HepG2 (cell line): ENCODE results near the gene FAM184B. TPM values are rescaled to one million over a fixed set of nuclear protein-coding genes. Genes with fewer than 3 reads are reported as not detected.
A peak's percentile ranks its signal among the peaks of the same experiment; 100 is the strongest.

Experiments
- ATAC-seq: fragments of 200-7000 bp; cut with Tn5 transposase; 3 replicates; pipeline ENCODE4 v1.9.1; 2020; ENCODE audit warnings: mild to moderate bottlenecking, moderate library complexity
- BruUV-seq: library from RNA; stranded (reverse); fragments of 400-500 nt; replicated peaks from 2 replicates; lab custom pipeline; 2021; lab: Mats Ljungman, UMichigan
- CTCF ChIA-PET: fragments of 300-600 bp; formaldehyde crosslinking; extraction: SDS; loops from one replicate; lab custom pipeline; 2021; ENCODE audit warnings: low total read pairs, inconsistent platforms, low intra/inter-chr PET ratio; lab: Yijun Ruan, JAX
- POLR2A ChIA-PET: fragments of 350-600 bp; sonication (Branson Sonifier 250); formaldehyde crosslinking; loops from one replicate; lab custom pipeline; 2020; ENCODE audit warnings: antibody characterized with exemption, inconsistent platforms; lab: Yijun Ruan, JAX
- DNase-seq: peaks from one replicate; pipeline ENCODE4 v3.0.0-alpha.2; 2015; ENCODE audit warnings: low spot score
- FAIRE-seq: peaks from 3 replicates; lab custom pipeline; 2011; peaks lifted over from hg19 to GRCh38; lab: Jason Lieb, UNC
- H2AFZ ChIP-seq: one replicate; pipeline ENCODE4 v1.6.1; 2011; ENCODE audit warnings: low read length, inconsistent platforms
- H3K27ac ChIP-seq: fragments of 300-600 bp; 3 replicates; pipeline ENCODE4 v1.8.0; 2011; ENCODE audit warnings: mixed run types, mild to moderate bottlenecking, mixed read lengths, low read length, inconsistent platforms; ENCODE audit not compliant: insufficient read depth; ENCODE audit errors: extremely low read length
- H3K27me3 ChIP-seq, 2 experiments: fragments of 200-600 bp in 1 of 2; 2 replicates in 1 of 2; 3 replicates in 1 of 2; pipeline versions ENCODE4 v1.6.0 to v1.8.0; 2011; ENCODE audit warnings: low read length in 2 of 2, mild to moderate bottlenecking in 2 of 2, moderate library complexity in 2 of 2, inconsistent platforms in 1 of 2; ENCODE audit not compliant: insufficient read depth in 2 of 2, control insufficient read depth in 1 of 2
- H3K36me3 ChIP-seq, 2 experiments: fragments of 200-600 bp in 1 of 2; replicated peaks in 1 of 2; 2 replicates in 1 of 2; 3 replicates in 1 of 2; pipeline versions ENCODE4 v1.5.1 to v1.8.0; 2011; ENCODE audit warnings: low read length in 2 of 2, inconsistent platforms in 1 of 2; ENCODE audit not compliant: insufficient read depth in 2 of 2, control insufficient read depth in 1 of 2
- H3K4me1 ChIP-seq: 2 replicates; pipeline ENCODE4 v1.5.1; 2012; ENCODE audit warnings: low read length, inconsistent platforms; ENCODE audit not compliant: insufficient read depth
- H3K4me2 ChIP-seq: 2 replicates; pipeline ENCODE4 v1.6.0; 2011; ENCODE audit warnings: low read depth, low read length, inconsistent platforms
- H3K4me3 ChIP-seq, 3 experiments: fragments of 200-600 bp in 1 of 3; sonication (generic), shearing (Covaris generic) in 1 of 3; replicated peaks in 1 of 3; 2 replicates each; pipeline ENCODE4 v1.5.1; 2011 to 2016; ENCODE audit warnings: low read length in 3 of 3, inconsistent platforms in 2 of 3, low read depth in 2 of 3, mild to moderate bottlenecking in 2 of 3, control low read depth in 1 of 3, mixed read lengths in 1 of 3; ENCODE audit not compliant: insufficient read depth in 1 of 3
- H3K79me2 ChIP-seq: one replicate; pipeline ENCODE4 v1.6.1; 2011; ENCODE audit warnings: low read length, inconsistent platforms; ENCODE audit not compliant: insufficient read depth
- H3K9ac ChIP-seq: 2 replicates; pipeline ENCODE4 v1.6.0; 2011; ENCODE audit warnings: mild to moderate bottlenecking, low read depth, low read length, inconsistent platforms; ENCODE audit not compliant: insufficient read depth
- H3K9me3 ChIP-seq: 2 replicates; pipeline ENCODE4 v1.5.1; 2012; ENCODE audit warnings: mild to moderate bottlenecking, low read length
- H4K20me1 ChIP-seq: 2 replicates; pipeline ENCODE4 v1.6.0; 2011; ENCODE audit warnings: inconsistent platforms, mild to moderate bottlenecking, low read length, moderate library complexity; ENCODE audit not compliant: insufficient read depth
- AHR ChIP-seq: IDR thresholded peaks from 2 replicates; pipeline ENCODE4 v1.6.1; 2018; ENCODE audit warnings: missing genetic modification reagents, missing compliant biosample characterization
- FOXK2 ChIP-seq: fragments of 450-650 bp; IDR thresholded peaks from 2 replicates; pipeline ENCODE4 v1.6.1; 2016
- MAFK ChIP-seq, 2 experiments: IDR thresholded peaks in 1 of 2; conservative IDR thresholded peaks in 1 of 2; 2 replicates each; pipeline ENCODE4 v1.6.1; 2011; ENCODE audit warnings: improper control_type of control experiment in 2 of 2, low read length in 2 of 2
- MNT ChIP-seq: fragments of 450-650 bp; IDR thresholded peaks from 2 replicates; pipeline ENCODE4 v1.6.1; 2016
- SIN3B ChIP-seq: fragments of 150-350 bp; IDR thresholded peaks from 2 replicates; pipeline ENCODE4 v1.6.1; 2014; ENCODE audit warnings: low read length
- SMC3 ChIP-seq: IDR thresholded peaks from 2 replicates; pipeline ENCODE4 v1.6.1; 2011; ENCODE audit warnings: low read length, improper control_type of control experiment
- TEAD2 ChIP-seq: sonication (generic); formaldehyde crosslinking; IDR thresholded peaks from 2 replicates; pipeline ENCODE4 v1.9.0; 2021; ENCODE audit warnings: missing genetic modification reagents
- TSC22D2 ChIP-seq: sonication (generic); formaldehyde crosslinking; IDR thresholded peaks from 2 replicates; pipeline ENCODE4 v1.5.1; 2020; ENCODE audit warnings: missing genetic modification reagents, mild to moderate bottlenecking, borderline replicate concordance
- ZNF292 ChIP-seq: sonication (generic); formaldehyde crosslinking; IDR thresholded peaks from 2 replicates; pipeline ENCODE4 v1.8.1; 2022; ENCODE audit warnings: mild to moderate bottlenecking, low read depth, missing genetic modification reagents, borderline replicate concordance
- ZNF556 ChIP-seq: sonication (generic); formaldehyde crosslinking; IDR thresholded peaks from 2 replicates; pipeline ENCODE4 v1.4.0; 2020; ENCODE audit warnings: mild to moderate bottlenecking, missing genetic modification reagents, borderline replicate concordance
- ZNF7 ChIP-seq: IDR thresholded peaks from 2 replicates; pipeline ENCODE4 v1.6.1; 2016; ENCODE audit warnings: missing biosample characterization, missing genetic modification reagents
- ZNF768 ChIP-seq: sonication (generic); formaldehyde crosslinking; IDR thresholded peaks from 2 replicates; pipeline ENCODE4 v1.4.0; 2020; ENCODE audit warnings: missing genetic modification reagents
- WGBS: methylation state at CpG from one replicate; pipeline ENCODE4 v1.1.6; 2017; ENCODE audit warnings: low lambda C conversion rate; 5-methylcytosine and 5-hydroxymethylcytosine counted together
- in situ Hi-C: cut with HindIII; loops from 2 replicates; pipeline ENCODE4 v1.10.0; 2017; ENCODE audit warnings: low pct_unique_long_range_greater_than_20kb; ENCODE audit not compliant: extremely low pct_ligation_motif_present
- intact Hi-C: fragments of 100-400 bp; cut with micrococcal nuclease; formaldehyde crosslinking; loops from one replicate; pipeline ENCODE4 v1.10.0; 2022; ENCODE audit not compliant: unreplicated experiment
- polyA plus RNA-seq, 8 experiments: library from polyadenylated mRNA; depleted of rRNA in 3 of 8; stranded (reverse) in 7 of 8; unstranded in 1 of 8; fragments of >200 nt; fragmentation: Illumina TruSeq in 4 of 8; extraction: Trizol in 4 of 8; gene quantifications; 2 replicates each; pipeline versions ENCODE4 v1.2.1 to v1.2.3, GENCODE V29; 2011 to 2016; ENCODE audit warnings: low read depth in 4 of 8, missing spikeins in 1 of 8, mixed read lengths in 1 of 8; ENCODE audit not compliant: insufficient read depth in 1 of 8
- total RNA-seq, 5 experiments: library from RNA; depleted of rRNA; stranded (reverse); fragments of >200 nt; fragmentation: Illumina TruSeq; extraction: Trizol; gene quantifications; 2 replicates each; pipeline ENCODE4 v1.2.3, GENCODE V29; 2016; ENCODE audit warnings: low read depth in 1 of 5
- TF ChIP-seq, protein P1 (sequence below): sonication (generic); formaldehyde crosslinking; IDR thresholded peaks from 2 replicates; pipeline ENCODE4 v1.4.0; 2020; ENCODE audit warnings: mild to moderate bottlenecking, missing genetic modification reagents
- TF ChIP-seq, protein P2 (sequence below): sonication (generic); formaldehyde crosslinking; IDR thresholded peaks from 2 replicates; pipeline ENCODE4 v1.4.0; 2020; ENCODE audit warnings: missing genetic modification reagents

Gene FAM184B
- total and polyA plus RNA-seq, 2 of the 13 experiments (the other 11 are each of a cell fraction or from before 2014, with no cell fraction given): not detected

DNA sequence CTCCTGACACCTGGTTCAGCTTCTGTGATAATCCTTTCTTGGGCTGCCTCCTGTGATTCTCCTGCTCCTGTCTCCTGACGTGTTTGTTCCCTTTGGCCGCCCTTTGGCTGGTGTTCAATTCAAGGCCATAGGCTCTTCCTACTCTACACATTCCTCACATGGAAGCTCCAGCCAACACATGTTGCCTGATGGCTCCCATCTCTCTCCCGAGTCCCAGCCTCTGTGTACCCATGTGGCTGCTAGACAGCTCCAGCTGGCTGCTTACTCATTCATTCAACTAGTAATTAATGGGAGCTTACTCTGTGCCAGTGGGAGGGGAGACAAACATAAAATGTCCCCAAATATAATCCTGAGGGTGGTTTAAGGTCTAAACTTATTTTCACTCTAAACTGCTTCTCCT is 176.2 kb downstream of the FAM184B start:
- Histone ChIP-seq H3K9me3 (no peaks in the 10 kb centered on the region), H3K4me3 (no peak overlapping the region), H3K27me3 (no peaks in the 10 kb centered on the region), H2AFZ (no peak overlapping the region), H3K27ac (no peak overlapping the region), H3K36me3 (peaks cover 21 to 57% of the 10 kb centered on the region in 2 experiments), H3K9ac (no peak overlapping the region), H4K20me1 (no peaks in the 10 kb centered on the region), H3K4me2 (no peak overlapping the region), H3K4me1 (no peaks in the 10 kb centered on the region), H3K79me2 (no peaks in the 10 kb centered on the region)
- ATAC-seq (no peak), DNase-seq (no peak), FAIRE-seq (no peak)
- in situ Hi-C loops: no loop called here
- ChIA-PET CTCF (no interaction called here), POLR2A (no interaction called here)
- 92% methylated on average over 3 of the region's 3 CpGs for WGBS
- intact Hi-C loops: no loop called here
- no TSS peak for BruUV-seq
- no peak for TF ChIP-seq MAFK (conservative IDR thresholded peaks at IDR 0.05 in 1 of 2, IDR thresholded peaks at IDR 0.05 in 1 of 2; ENCODE audit: low read length in 2 of 2)
- TF ChIP-seq MNT: peak; percentile 32
- TF ChIP-seq AHR (CRISPR knock-in tag): no peak
- no peak for TF ChIP-seq ZNF556 (CRISPR knock-in tag)
- no peak for TF ChIP-seq ZNF292 (CRISPR knock-in tag)

DNA sequence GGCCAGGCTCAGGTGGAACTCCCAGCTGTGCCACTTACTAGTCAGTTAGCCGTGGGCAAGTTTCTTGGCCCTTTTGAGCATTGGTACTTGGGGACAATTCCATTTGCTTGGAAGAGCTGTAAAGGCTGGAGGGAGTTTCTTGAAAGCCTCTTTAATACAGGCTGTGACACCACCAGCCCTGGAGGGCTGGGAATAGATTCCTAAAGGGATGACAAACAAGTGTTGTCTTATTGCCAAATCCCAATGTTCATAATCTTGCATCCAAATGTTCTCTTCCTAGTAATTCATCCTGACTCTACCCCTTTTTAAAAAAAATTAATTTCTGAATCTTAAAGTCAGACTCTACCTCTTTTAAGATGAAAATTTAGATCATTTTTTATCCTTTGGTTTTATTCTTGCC is 181.6 kb downstream of the FAM184B start:
- Histone ChIP-seq H3K9ac (no peak overlapping the region), H3K27me3 (no peaks in the 10 kb centered on the region), H3K9me3 (no peaks in the 10 kb centered on the region), H3K36me3 (peaks cover 31 to 71% of the 10 kb centered on the region in 2 experiments), H3K4me3 (no peak overlapping the region), H3K79me2 (no peaks in the 10 kb centered on the region), H2AFZ (no peak overlapping the region), H3K4me1 (no peaks in the 10 kb centered on the region), H4K20me1 (no peaks in the 10 kb centered on the region), H3K4me2 (no peak overlapping the region), H3K27ac (no peak overlapping the region)
- DNase-seq (no peak), FAIRE-seq (no peak), ATAC-seq (no peak)
- ChIA-PET POLR2A (interaction anchor here (0.9 kb wide), 1 partner anchor 22 kb away, joined by 3 read pairs; no protein-coding TSS in a partner anchor), CTCF (no interaction called here)
- BruUV-seq: no TSS peak
- in situ Hi-C loops: no loop called here
- intact Hi-C loops: loop anchor here (5.0 kb wide), 1 partner anchor 207 kb away; no protein-coding TSS in a partner anchor
- WGBS: 88% methylated on average over 1 of the region's 1 CpG
- TF ChIP-seq SMC3 (no peak), SIN3B (no peak), ZNF7 (CRISPR knock-in tag) (no peak), TEAD2 (no peak), TSC22D2 (CRISPR knock-in tag) (no peak), ZNF768 (CRISPR knock-in tag) (no peak), FOXK2 (no peak)
- TF ChIP-seq, protein P1, sequence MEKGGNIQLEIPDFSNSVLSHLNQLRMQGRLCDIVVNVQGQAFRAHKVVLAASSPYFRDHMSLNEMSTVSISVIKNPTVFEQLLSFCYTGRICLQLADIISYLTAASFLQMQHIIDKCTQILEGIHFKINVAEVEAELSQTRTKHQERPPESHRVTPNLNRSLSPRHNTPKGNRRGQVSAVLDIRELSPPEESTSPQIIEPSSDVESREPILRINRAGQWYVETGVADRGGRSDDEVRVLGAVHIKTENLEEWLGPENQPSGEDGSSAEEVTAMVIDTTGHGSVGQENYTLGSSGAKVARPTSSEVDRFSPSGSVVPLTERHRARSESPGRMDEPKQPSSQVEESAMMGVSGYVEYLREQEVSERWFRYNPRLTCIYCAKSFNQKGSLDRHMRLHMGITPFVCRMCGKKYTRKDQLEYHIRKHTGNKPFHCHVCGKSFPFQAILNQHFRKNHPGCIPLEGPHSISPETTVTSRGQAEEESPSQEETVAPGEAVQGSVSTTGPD (CRISPR knock-in tag): no peak
- TF ChIP-seq, protein P2, sequence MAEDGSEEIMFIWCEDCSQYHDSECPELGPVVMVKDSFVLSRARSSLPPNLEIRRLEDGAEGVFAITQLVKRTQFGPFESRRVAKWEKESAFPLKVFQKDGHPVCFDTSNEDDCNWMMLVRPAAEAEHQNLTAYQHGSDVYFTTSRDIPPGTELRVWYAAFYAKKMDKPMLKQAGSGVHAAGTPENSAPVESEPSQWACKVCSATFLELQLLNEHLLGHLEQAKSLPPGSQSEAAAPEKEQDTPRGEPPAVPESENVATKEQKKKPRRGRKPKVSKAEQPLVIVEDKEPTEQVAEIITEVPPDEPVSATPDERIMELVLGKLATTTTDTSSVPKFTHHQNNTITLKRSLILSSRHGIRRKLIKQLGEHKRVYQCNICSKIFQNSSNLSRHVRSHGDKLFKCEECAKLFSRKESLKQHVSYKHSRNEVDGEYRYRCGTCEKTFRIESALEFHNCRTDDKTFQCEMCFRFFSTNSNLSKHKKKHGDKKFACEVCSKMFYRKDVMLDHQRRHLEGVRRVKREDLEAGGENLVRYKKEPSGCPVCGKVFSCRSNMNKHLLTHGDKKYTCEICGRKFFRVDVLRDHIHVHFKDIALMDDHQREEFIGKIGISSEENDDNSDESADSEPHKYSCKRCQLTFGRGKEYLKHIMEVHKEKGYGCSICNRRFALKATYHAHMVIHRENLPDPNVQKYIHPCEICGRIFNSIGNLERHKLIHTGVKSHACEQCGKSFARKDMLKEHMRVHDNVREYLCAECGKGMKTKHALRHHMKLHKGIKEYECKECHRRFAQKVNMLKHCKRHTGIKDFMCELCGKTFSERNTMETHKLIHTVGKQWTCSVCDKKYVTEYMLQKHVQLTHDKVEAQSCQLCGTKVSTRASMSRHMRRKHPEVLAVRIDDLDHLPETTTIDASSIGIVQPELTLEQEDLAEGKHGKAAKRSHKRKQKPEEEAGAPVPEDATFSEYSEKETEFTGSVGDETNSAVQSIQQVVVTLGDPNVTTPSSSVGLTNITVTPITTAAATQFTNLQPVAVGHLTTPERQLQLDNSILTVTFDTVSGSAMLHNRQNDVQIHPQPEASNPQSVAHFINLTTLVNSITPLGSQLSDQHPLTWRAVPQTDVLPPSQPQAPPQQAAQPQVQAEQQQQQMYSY (CRISPR knock-in tag): no peak
